Measurements from ENCODE around the gene OSER1.
"Not testable (repeated sequence)": the region's sequence is repeated elsewhere in the genome, so short reads cannot be mapped to it uniquely, and the experiment has no call there.

OSER1 gene

GRCh38 chr20:44199877-44200276 is 10.7 kb downstream of the OSER1 start:
- DNase-seq = no peak

DNA sequence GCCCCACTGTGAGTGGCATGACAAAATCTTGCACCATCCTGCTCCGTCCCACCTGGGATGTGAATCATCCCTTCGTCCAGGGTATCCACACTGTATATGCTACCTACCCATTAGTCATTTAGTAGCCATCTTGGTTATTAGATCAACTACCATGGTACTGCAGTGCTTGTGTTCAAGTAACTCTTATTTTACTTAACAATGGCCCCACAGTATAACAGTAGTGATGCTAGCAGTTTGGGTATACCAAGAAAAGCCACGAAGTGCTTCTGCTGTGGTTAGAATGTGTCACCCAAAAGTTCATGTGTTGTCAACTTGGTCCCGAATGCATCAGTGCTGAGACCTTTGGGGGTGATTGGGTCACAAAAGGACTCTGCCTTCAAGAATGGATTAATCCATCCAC is 11.7 kb downstream of the OSER1 start:
- DNase-seq = no peak

DNA sequence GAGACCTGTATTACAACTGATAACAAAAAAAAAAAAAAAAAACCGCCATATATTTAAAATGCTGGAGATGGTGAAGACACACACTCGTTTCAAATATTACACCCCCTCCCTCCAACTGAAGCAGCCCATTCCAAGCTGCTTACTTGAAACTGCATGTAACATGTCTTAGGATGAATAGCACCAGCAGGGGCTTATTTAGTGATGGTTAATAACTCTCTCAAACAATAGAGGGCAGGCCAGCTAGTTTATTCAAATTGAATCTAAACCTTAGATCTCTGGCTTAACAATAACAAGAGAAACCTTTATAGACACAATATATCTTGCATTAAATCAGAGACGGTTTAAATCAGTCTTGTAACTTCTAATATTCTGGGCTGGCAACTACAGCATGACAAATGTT is 14.3 kb downstream of the OSER1 start:
- peak; percentile 41 for DNase-seq

DNA sequence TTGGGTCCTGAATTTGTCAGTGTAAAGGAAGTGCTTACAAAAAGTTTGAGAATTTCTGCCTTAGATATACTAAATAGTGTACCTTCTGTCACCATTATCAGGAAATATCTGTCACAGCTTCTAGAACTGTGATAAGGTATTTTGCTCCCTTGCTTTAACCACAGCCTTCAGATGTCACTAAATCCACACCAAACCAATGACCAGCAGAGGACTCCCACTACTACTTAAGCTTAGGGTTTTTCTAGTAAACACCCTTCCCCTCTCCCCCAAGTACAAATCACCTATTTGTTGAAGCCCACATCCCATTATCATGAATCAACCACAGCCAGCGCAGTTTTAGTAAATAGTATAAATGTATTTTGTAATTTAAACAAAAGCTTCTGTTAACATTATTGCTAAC is 15.0 kb downstream of the OSER1 start:
- DNase-seq = peak; percentile 50

GRCh38 chr20:44193801-44194200 is 16.8 kb downstream of the OSER1 start:
- no peak for DNase-seq

DNA sequence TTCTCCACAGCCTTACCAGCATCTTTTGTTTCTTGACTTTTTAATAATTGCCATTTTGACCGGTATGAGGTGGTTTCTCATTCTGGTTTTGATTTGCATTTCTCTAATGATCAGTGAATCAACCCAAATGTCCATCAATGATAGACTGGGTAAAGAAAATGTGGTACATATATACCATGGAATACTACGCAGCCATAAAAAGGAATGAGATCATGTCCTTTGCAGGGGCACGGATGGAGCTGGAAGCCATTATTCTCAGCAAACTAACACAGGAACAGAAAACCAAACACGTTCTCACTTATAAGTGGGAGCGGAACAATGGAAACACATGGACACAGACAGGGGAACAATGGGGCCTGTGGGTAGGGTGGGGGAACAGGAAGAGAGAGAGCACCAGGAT is 18.9 kb downstream of the OSER1 start:
- not testable (repeated sequence) for DNase-seq

DNA sequence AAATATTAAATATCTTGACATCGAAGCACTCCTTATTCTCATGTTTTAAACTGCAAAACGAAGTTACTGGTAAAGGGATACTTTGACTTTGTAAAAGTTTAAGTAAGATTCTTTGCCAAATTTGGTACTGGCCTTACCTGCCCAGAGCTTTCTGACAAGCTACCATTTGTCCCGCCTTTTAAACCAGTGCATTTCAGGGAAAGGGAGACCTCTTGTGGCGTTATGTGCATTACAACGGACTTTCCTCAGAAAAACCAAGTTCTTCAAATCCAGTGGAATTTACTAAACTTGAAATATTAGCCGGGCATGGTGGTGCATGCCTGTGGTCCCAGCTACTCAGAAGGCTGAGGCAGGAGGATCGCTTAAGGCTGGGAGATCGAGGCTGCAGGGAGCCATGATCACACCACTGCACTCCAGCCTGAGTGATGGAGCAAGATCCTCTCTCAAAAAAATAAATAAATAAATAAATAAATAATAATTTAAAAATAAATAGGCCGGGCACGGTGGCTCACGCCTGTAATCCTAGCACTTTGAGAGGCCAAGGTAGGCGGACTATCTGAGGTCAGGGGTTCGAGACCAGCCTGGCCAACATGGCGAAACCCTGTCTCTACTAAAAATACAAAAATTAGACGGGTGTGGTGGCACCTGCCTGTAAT is 20.2 kb downstream of the OSER1 start:
- peak; percentile 83 for DNase-seq

GRCh38 chr20:44188752-44189151 is 21.8 kb downstream of the OSER1 start:
- peak; percentile 55 for DNase-seq

- no peak for DNase-seq
Observed at GRCh38 chr20:44187772-44188709, 22.5 kb downstream of the OSER1 start.

- no peak for DNase-seq
Observed at GRCh38 chr20:44187054-44187771, 23.4 kb downstream of the OSER1 start, which contains the start of gene JPH2. TSS of gene JPH2 (minus strand) at chr20:44187188. CDS start at chr20:44186705, 483 bp downstream.

- DNase-seq = no peak
Observed at GRCh38 chr20:44186674-44187053, 23.9 kb downstream of the OSER1 start.

DNA sequence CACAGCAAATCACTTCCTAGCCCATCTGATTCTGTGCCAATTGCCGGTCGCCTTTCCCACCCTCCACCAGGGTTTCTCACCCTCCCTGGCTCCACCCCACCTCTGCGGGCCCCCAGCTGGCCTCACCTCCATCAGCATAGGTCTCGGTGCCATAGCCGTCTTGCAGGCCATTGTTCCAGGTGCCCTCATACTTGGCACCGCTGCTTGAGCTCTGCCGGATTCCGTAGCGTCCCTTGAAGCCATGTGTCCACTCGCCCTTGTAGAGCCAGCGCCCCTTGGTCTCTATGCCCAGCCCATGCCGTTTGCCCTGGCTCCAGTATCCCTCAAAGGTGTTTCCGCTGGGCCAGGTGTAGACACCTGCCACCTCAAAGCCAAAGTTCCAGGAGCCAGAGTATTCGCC is 24.4 kb downstream of the OSER1 start:
- no peak for DNase-seq

GRCh38 chr20:44185574-44185973 is 25.0 kb downstream of the OSER1 start:
- no peak for DNase-seq

DNA sequence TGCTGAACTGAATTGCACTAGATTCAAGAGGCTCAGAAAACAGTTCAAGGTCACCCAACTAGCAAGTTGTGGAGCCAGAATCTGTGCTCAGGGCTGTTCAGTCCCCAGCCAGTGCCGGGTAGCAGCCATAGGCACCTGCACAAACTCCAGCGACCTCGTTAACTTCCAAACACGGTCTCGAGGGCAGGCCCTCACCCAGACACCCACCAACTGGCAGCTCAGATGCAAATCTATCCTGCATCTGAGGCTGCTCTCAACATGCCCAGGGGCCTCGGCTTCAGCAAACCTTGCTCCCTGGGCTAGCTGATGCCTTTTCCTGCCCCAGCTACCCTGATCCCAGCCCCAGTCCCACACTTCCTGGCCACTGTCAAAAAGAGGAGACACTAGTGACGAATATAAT is 27.3 kb downstream of the OSER1 start:
- no peak for DNase-seq

DNA sequence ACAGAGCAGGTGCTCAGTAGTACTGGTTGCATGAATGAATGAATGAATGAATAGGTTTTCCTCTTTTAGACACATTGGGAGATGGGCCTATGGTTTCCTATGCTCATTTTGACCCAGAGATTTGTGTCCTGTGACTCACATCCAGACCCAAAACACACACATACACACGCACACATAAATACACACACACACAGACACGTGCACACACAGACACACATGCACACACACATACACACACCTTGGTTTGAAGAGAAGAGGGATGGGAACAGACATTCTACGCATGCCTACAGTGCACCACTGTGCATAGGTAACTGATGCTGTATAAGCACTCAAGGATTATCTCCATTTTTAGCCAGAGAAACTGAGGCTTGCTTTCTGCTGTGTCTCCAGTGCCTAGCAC is 27.7 kb downstream of the OSER1 start:
- no peak for DNase-seq

DNA sequence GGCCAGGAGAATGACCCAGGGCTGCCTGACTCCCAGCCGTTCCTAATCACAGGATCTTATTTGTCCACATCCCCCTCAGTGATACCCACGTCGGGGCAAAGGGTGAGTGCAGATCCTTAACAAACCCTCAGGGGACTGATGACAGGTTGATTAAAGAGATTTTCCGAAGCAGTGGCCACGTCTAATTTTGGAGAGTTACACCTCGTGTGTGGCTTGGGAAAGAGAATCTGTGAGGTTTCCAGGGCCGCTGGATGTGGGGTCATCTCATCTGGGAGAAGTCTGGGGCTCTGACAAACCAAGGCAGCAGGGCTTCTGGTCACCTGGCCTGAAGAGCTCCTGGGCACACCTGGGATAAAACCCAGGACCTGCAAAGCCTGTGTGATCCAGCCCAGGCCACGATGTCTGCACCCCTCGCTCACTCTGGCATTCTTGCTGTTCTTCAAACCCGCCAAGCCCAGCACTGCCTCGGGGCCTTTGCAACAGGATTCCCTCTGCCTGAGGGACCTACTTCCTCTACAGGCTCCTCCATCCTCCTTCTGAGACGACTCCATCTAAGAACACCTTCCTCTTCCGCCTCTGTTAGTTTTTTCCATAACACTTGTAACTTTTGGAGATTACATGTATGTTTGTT is 28.3 kb downstream of the OSER1 start:
- DNase-seq = no peak

GRCh38 chr20:44181611-44182010 is 29.0 kb downstream of the OSER1 start:
- DNase-seq = no peak

- DNase-seq = no peak
Observed at GRCh38 chr20:44180814-44181213, 29.8 kb downstream of the OSER1 start.

DNA sequence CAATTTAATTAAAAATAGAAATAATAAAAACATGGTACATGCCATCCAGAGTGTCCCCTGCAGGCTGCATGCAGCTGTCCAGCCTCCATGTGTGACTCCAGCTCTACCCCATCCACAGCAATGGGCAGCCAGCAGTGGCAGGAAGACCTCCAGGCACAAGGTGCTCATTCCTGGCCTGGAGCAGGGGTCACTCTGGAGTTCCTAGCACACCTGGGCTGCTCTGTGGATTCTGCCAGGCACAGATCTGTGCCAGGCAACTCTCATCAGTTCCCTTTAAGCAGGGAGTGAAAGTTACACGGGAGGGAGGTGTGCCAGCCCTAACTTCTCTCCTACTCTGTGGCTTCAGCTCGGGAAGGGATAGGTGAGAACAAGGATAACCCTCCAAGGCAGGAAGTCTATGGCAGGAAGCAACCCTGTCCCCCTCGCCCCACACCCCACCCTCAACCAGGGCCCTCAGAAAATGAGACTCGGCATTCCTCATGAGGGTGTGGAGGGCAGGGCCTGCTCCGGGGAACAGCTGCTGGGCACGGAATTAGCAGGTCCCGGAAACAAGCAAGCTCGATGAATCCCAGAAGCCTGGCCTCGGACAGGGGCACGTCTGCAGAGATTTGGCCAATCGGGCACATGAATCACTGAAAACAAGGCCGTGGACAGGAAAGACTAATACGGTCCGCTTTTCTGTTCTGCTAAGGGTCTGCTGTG is 33.6 kb downstream of the OSER1 start:
- no peak for DNase-seq

- DNase-seq = no peak
Observed at GRCh38 chr20:44174996-44175765, 35.4 kb downstream of the OSER1 start.

- DNase-seq = no peak
Observed at GRCh38 chr20:44173846-44174245, 36.7 kb downstream of the OSER1 start.

GRCh38 chr20:44173116-44173515 is 37.5 kb downstream of the OSER1 start:
- no peak for DNase-seq
